Stimulated activated CD4-positive, alpha-beta T cell treated with anti-CD3 and anti-CD28 coated beads, Interleukin-12 subunit alpha, Interleukin-12 subunit beta, amount 100 ng/mL, for 4 hours (primary cell): ENCODE data around the gene BCR.

ENCODE experiments used
- DNase-seq: peaks from one replicate; pipeline ENCODE4 v3.0.0-alpha.2; 2020

Gene BCR

DNA sequence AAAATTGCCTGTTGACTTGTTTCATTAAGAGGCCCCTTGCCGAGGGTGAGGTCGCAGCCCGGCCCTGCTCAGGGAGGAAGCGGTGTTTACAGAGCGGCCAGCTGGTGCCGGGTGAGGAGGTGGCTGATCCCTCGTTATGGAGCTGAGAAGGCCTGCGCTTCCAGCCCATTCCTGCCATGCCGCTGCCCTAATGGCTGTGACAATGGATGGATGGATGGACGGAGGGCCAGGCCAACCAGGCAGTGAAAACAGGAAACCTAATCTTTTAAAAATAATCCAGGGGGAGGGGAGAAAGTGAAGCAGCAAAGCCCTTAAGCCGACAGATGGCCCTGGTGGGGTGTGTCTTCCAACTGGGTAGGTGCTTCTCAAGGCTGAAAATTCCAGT, 38.5 kb downstream of the BCR start:
- no peak for DNase-seq

DNA sequence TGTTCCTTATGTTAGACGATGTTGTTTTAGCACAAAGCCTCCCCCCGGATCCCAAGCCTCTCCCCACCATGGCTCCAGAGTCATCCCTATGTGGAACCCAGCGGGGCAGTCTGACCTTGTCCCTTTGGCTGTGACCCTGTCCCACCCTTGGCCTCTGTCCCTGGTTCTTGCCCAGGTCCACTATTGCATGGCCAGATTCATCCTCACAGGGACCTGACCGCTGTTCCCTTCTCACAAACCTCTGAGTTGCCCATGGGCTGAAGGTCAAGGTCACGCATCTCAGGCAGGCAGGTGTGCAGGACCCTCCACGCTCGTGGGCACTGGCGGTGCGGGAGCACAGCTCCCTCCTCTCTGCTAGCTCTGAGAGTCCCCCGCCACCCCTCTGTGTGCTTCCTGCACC, 39.0 kb downstream of the BCR start:
- no peak for DNase-seq

DNA sequence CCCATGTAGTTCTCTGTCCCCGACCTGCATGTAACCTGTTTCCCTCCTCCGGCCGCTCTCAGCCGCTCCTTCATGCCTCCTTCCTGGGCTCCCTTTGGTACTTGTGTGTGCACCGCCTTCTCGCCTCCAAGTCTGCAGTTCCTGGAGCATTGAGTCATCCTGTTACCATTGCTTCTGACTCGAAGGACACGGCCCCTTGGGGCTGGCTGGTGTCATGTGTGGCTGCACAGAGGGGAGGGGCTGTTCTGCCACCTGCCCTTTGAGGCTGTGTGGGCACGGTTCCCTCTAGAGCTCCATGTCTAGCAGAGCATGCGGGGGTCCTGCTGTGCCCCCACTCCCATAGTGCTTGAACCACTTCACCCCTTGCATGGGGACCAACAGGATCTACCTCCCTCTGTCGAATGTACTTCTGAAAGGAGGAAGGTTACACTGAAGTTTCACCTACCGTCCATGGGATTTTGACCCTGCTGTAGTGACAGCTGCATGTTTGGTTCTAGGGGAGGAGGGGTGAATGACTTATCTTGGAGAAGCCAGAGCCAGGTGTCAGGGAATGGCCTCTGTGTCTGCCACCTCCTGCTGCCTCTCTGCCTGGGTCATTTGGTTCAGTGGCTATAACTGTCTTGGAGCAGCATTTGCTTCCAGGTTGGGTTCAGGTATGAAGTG, 39.6 kb downstream of the BCR start:
- peak; percentile 45 for DNase-seq

DNA sequence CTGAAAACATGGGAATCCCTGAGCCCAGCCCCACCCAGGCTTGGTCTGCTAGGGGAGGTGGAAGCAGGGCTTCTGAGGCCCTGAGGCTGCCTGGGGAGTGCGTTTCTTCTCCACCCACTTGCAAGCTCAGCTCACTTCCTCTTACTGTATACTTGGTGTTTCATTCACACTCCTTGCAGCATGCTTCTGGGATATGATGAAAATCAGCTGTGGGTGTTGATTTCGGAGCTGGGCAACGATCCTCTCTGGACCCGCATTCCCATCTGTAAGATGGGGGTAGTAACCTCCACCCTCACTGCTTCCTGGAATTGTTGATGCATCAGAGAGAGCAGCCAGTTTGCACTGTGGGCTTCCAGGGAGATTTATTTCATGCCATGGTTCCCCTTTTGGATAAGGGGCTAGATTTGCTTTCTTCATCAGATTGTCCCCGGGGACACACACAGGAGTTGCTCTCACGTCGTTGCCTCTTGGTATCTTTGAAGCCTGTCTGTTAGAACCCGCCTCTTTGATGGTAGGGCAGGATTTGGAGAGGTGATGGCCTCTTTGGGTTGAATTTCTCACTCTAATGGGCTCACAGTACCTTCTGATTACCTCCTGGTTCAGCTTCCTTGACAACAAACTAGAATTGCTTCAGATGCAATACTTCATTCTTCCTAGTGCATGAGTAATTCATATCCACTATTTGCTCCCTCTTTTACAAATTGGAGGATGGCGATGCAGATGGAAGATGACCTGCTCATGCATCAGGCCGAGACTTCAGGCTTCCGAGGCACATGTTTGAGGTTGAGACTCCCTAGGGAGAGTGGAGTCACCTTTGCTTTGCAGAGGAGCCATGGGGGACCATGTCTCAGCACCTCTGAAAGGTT, 40.4 kb downstream of the BCR start:
- DNase-seq, result peak; percentile 21

DNA sequence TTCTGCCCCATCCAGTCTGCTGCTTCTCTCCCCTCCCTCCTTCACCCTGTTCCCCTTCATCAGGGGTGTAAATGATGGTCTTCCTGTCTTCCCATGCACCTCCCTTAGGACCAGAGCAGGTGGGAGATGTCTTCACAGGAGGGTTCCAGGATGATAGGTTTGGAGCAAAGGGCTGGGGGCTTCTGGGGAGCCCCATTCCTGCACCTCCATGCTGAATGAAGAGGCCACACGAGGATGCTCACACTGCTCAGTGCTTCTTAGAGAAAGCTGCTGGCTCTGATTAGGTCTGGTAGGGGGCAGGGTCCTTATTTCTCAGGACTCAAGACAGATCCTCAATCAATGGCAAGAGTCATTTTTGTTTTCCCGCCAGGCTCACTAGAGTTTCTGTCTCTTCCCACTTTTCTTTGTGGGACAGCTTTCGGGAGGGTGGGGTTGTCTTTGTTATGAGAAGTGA, 41.1 kb downstream of the BCR start:
- no peak for DNase-seq

DNA sequence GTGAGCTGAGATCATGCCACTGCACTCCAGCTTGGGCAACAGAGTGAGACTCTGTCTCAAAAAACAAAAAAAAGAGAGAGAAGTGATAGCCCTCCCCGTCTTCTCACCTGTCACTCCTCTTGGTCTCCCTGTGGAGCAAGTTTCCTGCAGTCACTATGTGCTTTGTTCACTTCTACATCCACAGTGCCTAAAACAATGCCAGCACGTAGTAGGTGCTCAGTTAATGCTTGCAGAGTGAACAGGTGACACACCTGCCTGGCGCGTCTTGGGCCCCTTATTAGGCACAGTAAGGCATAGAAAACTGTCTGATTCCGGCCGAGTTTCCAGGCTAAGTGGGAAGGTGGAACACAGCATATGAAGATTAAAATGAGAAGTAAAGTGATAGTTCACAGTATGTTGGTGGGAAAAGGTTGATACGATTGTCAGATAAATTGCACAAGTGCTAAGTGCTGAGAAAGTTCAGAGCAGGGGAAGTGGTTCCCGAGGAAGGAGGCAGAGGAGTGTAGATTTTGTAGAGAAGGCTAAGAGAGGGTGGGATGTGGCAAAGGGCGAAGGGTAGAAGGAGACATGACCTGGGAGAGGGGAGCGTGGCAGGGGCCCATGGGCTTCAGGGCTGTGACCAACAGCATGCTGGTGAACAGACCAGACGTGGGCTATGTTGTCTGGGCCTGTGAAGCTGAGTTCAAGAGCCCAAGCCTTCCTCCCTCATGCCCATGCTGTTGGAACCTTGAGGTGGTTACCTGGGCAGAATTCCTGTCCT, 41.9 kb downstream of the BCR start:
- no peak for DNase-seq

DNA sequence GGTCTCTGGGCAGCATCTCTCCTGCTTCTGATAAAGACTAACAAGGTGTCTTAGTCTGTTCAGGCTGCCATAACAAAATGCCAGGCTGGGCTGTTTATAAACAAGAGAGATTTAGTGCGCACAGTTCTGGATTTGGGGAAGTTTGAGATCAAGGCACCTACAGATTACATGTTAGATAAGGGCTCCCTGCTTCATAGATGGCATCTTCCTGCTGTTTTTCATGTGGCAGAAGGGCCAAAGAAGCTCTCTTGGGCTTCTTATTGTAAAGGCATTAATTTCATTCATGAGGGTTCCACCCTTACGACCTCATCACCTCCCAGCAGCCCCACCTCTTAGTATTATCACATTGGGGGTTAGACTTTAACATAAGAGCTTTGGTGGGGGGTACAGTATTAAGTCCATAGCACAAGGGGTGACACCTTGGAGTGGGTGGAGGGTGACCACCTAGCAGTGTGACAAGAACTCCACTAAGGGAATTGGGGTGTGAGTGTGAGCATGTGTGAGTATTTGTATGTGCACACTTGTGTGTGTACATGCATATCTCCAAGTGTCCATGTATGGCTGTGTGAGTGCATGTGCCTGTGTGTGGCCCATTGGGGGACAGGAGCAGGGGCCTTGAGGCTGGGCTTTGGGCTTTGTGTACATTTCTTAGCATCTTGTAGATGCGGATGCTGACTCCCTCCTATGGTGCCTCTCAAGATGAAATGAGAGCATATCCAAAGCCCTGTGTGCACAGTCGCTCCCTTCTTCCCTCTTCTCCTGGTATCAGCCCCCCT, 42.7 kb downstream of the BCR start:
- DNase-seq, result no peak

DNA sequence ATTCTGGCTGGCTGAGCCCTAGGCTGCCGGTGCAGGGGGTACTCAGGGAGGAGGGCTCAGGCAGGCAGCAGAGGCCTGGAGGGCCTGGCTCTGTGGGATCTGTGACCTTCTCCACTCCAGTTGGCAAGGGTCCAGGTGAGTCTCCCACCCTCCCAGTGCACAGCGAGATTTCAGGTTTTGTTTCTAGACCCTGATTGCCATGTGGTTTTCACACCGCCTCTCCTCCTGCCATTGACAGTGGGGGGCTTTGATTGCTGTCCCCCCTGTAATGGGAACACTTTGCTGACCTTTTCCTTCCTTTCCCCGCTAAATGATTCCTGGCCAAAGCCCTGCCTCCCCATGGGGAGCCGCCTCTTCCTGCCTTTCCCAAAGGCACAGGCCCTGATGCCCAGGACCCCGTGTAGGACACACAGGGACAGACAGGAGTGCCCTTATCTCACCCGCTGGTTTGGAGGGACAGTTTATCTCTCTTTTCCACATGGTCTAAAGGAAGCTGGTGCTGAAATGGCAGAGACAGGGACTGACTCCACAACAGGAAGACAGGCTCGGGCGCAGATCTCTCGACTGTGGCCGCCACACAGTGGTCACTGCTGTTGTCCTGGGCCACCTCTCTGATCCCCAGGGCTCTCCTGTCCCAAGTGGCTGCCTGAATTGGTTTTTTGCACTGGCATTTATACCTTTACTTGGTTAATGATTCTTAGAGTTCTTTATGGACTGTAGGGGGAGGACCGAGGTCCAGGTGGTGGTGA, 43.4 kb downstream of the BCR start:
- no peak for DNase-seq

DNA sequence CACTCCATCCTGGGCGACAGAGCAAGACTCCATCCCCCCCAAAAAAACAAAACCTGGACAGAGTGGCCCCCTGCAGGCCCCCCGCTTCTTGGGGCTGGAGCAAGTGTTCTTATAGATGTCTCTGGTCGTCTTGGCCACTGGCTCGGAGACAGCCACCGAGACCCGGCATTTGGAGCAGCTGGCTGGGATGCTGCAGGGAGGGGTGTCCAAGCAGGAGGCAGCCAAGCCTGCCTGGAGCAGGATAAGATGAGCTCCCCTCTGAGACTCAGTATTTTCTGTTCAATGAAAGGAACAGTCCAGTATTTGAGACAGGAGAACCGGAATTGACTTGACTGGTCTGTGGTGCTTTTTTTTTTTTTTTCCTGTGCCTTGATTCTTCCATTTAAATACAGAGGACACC, 44.5 kb downstream of the BCR start:
- no peak for DNase-seq

DNA sequence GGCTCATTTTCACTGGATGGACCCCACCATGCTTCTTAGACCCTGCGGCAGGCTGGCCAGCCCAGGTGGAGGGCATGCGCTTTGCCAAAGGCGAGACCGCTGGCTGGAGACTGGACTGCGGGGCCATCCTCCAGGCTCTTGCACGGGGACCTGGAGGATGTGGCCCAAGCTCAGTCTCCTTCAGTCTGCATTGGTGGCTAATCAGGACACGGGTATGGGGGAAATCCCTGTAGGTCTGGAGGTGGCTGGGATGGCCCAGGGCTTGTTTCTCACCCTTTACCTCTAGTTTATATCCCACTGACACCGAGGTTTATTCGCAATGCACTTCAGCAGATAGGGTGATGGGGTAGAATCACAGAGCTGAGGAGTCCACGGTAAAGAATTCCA, 45.0 kb downstream of the BCR start:
- DNase-seq, result no peak

DNA sequence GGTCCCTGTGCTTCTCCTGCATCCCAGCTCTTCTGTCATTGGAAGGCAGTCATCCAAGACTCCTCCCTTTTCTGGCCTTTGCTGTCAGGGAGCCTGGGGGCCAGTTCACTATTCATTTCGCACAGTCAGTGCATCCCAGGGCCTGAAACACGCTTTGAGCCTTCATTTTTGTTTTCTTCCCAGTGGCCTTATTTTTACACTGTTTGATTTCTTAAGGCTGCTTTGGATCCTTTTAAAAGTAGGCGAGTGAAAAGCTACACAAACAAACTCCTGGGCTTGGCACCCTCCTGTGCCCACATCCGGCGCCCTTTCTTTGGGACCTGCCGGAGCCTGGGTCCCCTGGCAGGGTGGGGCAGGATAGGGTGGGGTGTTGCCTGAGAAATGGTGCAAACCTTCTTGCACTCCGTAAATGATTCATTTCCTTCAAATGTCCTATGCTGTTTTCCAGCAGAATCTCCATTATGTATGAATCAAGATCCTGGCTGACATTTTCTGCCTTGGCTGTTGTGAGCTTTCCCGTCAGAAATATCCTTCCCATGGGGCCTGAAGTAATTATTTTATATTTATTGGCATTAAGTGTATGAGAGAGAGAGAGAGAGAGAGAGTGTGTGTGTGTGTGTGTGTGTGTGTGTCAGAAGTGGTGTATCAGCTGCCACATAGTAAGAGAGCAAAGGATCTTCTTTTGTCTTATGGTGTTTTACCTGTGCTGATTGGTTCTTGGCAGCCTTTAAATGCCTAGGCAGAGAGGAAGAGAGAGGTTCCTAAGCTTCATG, 45.6 kb downstream of the BCR start:
- DNase-seq, result no peak

DNA sequence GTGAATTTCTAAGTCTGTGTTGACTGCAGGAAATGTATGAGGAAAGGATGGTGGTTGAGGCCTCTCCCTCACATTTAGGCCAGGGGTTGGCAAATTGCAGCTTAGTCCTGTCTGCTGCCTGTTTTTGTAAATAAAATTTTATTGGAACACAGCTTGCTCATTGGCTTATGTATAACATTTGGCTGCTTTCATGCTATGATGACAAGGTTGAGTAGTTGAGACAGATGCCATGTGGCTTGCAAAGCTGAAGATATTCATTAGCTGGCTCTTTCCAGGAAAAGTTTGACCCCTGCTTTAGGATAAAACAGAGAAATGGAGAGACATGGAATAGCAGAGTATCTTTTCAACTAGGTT, 46.2 kb downstream of the BCR start:
- no peak for DNase-seq

DNA sequence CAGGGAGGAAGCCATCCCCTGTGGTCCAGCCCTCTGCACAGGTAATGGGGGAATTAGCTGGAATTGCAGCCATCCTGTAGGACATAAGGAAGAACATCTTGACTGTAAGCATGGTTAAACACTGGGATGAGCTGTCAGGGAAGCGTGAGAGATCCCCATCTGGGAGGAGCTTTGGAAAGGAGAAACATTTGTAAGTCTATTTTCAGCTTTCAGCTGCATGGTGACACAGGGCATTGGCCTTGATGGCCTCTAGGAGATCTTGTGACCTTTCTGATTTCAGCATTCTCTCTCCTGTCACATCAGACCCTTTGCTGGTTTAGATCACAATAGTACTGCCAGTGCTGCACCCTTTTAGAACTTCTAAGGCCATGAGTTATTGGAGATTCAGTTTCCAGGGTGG, 47.1 kb downstream of the BCR start:
- DNase-seq, result no peak

DNA sequence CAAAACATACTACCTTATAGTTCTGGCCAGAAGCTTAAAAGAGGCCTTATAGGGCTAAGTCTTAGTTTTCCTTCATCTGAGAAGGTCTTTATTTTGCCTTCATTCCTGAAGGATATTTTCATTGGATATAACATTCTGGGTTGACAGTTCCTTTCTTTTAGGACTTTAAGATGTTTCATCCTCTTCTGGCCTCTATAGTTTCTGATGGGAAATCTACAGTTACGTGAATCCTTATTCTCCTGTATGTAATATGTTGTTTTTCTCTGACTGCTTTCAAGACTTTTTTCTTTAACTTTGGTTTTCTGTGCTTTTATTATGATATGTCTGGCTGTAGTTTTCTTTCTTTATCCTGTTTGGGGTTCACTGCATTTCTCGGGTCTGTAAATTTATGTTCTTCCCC, 48.2 kb downstream of the BCR start:
- DNase-seq, result no peak

DNA sequence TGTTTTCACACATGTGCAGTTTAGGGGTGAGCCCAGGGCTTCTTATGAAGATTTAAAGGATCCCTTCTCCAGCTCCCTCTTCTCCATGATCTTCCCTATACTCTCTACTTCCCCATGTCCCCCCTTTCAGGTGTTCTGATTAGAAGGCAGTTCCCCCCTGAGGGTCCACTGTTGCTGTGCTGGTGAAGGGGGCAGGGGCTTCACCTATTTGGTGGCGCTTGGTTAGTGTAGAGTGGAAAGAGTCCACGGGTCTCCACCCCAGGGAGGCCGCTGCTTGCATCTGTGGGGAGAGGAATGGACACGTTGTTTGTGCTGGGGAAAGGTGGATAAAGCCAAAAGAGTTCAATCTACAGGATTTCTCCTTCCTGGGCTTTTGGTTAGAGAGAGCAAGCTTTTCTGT, 49.3 kb downstream of the BCR start:
- no peak for DNase-seq

DNA sequence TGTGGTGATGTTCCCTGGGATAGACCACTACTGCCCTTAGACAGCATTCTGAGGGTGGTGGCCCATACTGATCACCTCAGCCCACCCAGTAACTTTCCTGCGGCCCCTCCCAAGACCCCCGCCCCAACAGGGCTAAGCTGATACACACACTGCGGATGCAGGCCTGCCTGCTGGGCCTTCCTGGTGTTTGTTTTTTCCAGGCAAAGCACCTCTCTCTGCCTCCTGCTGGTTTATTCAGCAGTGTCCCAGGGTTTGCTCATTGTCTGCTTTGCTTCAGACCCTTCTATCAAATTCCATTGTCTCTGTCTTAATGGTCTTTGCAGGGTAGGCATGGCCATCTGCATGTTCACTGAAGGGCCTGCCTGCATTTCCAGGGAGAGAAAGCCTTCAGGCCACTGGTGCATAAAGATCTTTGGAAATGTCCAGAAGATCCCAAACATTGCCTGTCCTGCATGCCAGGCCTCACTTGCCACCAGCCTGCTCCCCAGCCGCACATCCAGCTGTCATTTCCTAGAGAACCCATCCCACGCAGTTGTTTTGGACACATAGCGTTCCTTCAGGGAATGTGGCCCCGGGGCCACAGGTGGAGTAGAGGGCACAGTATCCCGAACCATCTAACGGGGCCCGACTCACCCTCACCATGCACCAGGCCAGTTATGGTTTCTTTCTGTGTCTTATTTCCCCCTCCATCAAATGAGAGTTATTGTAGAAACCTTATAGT, 50.2 kb downstream of the BCR start:
- no peak for DNase-seq

DNA sequence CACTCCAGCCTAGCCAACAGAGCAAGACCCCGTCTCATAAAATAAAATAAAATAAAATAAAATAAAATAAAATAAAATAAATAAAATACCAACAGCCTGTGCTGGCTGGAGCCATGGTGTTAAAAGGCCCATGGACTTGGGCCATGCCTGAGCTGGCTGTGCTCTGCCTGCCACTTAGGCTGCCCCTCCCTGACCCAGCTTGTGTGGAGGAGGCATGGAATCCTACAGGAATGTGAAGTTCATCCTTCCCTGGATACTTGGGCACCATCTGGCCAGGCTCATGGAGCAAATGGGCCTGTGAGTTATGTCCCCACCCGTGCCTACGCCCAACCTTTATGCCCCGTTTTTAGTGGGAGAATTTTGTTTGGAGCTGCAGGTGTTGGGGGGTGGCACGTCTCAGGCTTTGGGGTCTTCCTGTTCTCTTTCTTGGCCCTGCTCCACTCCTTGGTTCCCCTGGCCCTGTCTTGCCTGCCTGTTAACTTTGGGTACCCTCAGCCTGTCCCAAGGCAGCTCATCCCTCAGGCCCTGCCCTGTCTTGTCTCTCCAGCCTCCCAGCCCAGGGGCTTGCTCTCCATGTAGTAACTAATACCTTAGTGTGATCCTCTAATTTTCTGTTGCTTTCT, 51.3 kb downstream of the BCR start:
- no peak for DNase-seq

DNA sequence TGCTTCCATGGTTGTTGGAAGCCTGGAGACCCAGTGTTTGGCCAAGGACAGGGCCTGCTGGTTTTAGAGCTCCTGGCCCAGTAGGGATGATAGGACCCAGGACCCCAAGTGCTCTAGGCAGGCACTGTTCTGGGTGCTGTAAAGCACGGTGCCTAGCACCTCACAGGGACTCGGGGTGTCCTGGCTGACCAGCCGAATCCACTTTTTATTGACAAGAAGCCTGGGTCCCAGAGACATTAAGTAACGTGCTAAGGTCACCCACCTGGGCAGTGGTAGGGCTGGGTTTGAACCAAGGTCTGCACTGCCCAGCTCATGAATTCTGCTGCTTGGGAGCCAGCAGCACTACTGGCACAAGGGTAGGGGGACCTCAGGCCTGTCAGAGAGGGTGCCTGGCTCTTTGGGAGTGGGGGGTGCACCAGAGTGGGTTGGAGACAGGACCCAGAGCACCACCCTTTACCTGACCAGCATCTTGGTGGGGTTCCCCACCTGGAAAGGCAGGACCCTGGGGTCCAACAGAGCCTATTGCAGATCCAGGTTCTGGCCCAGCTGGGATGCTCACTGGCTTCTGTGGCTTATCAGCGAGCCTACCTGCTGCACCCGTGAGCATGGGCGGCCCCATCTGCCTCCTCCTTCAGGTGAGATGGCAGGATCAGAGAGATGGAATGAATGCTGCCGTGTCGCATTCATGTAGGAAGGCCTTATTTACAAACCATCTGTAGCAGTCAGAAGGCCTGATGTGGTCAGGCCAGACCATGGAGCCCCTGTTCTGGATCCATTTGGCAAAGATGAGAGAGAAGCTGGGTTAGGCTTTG, 52.0 kb downstream of the BCR start:
- no peak for DNase-seq

DNA sequence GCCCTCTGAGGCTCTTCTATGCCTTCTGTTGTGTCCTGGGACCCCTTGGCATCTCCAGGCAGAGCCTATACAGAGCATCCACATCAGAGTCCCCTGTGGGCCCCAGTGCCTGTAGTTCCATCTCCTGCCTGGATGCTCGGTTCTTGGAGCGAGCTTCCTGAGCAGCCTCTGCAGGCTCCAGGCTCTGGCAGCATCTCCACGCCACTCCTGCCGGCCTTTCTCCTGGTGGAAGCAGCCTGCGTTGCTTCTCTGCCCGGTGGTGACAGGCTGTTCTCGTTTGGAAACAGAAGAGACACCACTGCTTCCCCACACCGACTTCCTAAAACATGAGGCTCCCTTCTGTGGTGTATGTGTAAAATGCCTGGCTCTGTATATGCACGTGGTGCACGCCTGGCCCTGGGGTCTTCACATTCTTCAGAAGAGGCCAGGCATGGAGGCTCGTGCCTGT, 52.8 kb downstream of the BCR start:
- no peak for DNase-seq
